Activated naive CD4-positive, alpha-beta T cell treated with anti-CD3 and anti-CD28 coated beads, Interleukin-2, amount 50 U/mL, for 16 hours (primary cell): ENCODE data around the gene PPP2R5C.

Source experiments
- DNase-seq: peaks from one replicate; pipeline ENCODE4 v3.0.0-alpha.2; 2020

PPP2R5C gene

DNA sequence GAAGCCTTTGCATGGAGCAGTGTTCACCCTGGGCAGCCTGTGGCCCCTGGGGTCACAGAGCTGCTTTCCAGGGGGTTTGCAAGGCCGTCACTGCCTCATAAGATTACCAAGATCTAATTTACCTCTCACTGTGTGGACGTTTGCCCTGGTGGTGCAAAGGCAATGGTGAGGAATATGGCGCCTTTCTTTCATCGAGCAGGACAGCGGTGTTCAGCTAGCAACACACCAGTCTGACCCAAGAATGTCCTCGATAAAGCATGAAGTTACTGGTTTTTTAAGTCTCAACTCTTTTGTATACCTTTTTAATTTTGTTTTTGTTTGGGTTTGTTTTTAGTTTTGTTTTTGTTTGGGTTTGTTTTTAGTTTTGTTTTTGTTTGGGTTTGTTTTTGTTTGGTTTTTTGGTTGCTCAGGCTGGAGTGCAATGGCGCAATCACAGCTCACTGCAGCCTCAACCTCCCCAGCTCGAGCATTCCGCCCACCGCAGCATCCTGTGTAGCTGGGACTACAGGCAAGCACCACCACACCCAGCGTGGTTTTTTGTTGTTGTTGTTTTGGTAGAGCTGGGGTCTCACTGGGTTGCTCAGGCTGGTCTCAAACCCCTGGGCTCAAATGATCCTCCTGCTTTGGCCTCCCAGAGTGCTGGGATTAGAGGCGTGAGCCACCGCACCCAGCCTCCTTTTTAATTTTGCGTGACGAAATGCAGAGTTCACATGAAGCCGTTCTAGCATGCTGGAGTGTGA, 57.9 kb downstream of the PPP2R5C start:
- DNase-seq, result peak; percentile 46

DNA sequence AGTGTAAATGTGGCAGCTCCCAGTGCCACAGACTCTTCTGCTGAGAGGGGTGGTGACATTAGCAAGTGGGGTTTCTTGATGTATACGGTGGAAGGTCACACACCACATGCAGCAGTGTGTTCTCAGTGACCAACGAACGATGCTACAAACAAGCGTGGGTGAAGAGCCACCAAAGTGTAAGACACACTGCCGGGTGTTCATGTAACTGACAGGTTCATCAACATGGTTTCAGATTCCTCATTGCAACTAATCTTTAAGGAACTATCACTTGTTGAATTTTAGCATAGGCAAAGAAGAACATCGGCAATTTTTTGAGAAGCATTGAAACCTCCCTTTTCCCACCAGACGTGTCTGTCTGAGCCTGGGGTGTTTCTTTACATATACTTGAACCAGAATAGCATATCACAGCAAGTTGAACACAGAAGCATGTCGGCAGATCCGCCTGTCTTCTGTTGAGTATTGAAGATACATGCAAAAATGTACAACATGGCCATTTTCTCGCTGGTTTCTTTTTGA, 58.8 kb downstream of the PPP2R5C start:
- no peak for DNase-seq

DNA sequence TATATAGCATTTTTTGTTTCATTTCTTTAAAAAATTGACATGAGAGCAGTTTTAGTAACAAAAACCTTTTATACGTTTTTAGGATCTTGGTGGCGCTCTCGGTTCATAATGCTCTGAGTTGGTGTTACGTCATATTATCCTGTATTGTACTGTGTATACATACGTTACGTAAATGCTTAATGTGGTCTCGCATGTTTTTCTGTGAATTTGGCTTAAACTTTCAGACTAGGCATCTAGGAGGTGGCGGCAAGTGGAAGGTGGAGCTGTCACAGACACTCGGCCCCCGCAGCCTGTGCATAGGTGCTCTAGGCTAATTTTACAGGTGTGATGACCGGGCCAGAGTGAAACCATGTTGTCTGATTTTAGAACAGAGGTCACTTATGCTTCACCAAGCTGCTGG, 60.0 kb downstream of the PPP2R5C start:
- peak; percentile 50 for DNase-seq

DNA sequence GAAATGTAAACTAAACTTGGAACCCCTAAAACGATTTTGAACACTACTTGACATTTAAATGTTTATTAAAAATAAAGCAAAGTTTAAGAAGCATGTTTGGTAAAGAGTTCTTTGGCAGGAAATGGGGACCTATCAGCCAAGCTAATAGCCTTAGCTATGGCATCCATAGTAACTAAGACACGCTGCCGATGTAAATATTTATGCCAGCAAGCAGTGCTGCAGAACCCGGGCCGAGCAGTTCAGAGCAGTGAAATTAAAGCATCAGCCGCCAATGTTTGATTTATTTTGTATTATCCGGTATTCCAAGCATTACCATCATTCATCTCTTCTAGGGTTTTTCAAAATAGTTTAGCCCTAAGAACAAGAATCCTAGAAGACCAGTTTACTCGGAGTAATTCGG, 61.6 kb downstream of the PPP2R5C start:
- no peak for DNase-seq

DNA sequence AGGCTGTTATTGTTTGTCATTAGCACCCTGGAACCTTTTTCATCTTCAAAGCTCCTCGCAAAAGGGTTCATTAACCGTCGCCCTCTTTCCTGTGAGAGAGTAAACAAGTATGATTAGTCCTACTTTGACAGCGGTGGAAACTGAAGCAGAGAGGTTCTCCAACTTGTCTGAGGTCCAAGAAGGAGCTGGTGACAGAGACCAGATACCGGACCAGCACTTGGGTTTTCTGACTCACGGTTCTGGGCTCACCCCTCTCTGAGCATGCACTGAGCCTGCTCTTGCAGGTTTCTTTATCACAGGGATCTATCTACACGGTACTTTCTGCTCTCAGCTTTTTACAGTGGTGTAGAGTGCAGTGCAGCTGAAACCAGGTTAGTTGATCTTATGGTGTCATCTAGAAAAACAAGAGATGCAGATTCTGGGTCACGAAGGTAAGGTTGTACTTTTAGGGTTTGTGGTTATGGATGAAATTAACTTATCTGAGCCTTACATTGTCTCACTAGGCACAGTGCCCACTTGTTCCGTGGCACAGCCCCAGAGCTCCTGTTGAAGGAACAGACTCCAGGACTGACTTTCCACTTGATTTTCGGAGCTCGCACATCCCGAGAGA, 62.1 kb downstream of the PPP2R5C start:
- DNase-seq, result peak; percentile 79

DNA sequence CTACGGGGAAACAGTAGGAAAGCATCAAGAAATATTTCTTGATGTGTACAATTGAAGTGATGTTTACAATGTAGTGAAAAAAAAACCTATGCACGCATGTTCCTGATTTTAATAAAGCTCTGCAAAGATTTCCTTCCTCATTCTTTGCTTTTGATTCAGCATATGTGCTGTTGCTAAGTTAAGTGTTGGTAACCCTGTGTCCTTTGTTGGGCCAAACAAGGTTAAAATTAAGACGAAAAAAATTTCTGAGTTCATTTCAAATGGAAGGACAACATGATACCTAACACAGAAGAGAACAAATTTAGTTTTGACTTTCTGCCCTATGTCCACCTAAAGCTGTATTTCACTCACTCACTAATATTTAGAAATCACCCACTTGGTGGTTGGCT, 62.8 kb downstream of the PPP2R5C start:
- no peak for DNase-seq

DNA sequence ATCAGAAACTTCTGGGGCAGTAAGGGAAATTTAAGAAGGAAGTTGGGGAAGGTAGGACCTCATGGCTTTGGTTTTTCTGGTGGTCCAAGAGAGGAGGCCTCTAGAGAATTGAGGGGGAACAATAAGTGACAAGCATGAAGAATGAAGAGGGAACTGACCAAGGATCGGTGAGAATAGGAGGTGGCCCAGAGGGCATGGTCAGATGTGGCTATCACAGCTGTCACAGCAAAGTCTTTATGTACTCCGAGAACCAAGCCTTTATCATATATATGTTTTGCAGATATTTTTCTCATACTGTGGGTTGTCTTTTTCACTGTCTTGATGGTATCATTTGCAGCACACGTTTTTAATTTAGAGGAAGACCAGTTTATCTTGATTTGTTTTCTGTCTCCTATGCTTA, 64.3 kb downstream of the PPP2R5C start:
- DNase-seq, result no peak

DNA sequence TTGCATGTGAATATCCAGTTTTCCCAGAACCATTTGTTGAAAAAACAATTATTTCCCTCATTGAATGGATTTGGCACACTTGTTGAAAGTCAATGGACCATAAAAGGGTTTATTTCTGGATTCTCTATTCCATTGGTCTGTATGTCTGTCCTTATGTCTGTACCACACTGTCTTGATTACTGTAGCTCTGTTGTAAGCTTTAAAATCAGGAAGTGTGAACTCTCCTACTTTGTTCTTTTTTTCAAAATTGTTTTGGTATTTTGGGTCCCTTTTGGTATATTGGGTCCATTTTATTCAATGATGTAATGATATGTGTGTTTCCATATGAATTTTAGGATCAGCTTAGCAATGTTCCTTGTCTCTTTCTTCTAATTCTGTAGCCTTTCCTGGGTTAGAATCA, 64.8 kb downstream of the PPP2R5C start:
- DNase-seq, result no peak

DNA sequence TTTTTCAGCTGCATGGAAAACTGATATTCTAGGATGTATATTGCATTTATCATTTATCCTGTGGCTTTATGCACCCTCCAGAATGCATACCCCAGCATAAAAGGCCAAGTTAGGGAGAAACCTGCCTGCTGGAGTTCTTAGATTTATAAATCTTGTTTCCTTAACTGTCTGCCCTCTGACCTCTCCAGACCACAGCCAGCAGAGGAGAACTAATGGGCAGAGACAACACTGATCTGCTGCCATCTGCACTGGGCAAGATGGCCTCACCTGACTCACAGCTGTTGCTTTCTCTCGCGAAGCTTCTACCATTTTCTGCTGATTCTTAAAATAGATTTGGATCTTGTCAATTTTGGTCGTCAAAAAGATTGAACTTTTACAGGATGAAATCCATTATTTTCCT, 65.8 kb downstream of the PPP2R5C start:
- DNase-seq, result no peak

DNA sequence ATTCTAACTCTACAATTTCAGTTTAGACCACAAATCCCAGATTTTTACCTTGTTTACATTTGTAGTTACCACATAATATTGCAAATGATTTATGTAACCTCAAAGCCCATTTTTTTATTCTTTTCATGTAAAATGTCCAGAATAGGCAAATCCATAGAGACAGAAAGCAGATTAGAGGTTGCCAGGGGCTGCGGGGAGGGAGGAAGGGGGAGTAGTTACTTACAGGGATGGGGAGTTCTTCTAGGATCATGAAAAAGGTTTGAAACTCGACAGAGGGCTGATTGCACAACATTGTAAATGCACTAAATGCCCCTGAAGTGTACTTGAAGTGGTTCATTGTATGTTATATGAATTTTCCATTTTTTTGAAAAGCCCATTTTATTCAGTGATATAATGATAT, 66.5 kb downstream of the PPP2R5C start:
- DNase-seq, result no peak

DNA sequence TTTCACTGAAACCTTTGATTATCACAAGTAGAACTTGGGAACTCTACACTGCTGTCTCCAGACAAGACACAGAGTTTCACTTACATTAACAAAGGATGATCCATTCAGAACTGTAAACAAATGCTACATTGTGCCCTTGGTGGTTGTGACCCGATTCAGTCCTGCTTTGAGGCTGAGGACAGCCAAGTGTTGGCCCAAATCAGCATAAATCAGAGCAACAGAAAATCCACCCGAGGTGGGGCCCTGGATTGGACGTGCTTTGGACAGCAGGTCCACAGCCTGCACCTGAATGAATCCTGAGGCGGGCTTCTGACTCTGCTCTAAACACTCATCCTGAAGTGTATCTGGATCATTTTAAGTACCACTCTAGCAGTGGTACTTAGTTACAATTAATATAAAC, 68.8 kb downstream of the PPP2R5C start:
- no peak for DNase-seq

DNA sequence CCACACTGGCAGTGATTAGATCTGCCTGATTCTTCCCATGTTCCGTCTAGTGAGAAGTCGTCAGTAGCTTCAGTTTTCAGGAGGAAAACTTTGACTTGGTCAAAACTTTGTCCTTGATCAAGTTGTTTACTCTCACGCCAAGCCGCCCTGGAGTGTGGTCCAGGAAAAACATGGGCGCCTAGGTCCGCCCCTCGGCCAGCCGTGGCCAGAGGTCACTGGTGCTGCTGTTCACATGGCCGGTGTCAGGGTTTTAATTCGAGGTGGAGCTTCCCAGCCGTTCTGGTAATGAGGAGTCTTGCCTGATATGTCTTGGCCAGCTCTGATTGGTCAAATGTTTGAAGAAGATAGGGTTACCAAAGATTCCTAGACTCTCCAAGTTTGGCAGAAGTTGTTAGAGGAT, 71.5 kb downstream of the PPP2R5C start:
- no peak for DNase-seq

DNA sequence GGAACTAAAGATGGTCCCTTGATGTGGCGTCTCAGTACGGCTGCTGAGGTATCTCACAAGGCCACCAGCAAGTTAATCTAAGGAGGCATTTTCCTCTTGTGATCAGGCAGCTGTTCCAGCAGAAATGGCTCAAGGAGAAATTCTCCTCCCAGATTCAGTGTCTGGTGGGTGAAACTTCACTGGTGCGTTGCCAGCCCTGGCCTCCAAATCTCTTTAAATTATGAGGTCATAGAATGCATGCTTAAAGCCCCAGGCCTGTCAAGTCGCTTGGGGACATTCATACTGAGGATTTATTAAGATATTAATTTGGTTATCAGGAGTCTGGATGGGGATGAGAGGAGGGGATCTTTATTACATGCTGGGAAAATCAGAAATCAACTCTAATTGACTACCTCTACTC, 72.9 kb downstream of the PPP2R5C start:
- no peak for DNase-seq

DNA sequence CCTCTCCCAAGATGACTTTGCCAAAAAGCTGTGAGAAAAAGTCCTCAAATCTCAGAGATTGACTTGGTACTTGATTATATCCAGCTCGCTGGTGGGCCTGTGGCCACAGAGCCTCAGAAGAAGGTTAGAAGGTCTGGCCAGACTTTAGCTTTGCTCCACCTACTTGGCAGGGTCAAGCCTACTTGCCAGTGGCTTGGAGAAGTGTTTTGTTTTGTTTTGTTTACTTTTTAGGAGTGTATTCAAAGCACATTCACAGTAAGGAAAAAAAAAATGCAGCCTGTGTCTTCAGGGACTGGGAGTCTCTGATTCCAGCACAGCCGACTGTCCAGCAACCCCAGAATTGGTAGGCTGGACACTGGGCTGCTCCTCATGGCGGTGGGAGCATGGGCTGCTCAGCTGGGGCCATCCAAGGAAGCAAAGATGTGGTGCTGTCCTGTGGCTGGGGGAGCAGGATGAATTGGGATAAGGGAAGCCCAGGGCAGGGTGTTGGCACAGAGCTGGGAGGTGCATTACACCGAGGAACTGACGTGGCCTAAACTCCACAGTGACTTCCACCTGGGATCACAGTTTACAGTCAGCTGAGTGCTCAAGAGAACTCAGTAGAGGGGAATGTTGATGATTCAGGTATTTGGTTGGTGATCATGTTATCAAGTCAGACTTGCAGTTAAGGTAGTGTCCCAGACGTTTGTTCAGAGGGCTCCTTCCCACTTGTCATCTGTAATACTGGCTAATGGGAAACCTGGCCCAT, 73.5 kb downstream of the PPP2R5C start:
- no peak for DNase-seq

DNA sequence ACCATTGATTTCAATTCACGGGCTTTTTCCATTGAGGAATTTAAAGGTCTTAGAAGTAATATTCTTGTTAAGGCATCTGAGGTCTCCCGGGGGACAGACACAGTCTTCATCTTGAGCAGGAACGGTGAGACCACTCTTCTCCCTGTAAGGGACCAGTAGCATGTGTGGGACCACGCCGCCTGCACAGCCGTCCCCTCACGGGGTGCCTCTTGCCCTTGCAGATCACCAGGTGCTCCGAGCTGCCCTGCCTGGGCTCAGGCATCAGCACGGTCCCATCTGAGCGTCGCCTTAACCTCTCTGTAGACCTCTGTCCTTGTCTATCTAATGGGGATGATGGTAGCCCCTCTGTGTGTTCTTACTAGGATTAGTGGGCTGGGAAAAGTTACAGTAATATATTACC, 74.1 kb downstream of the PPP2R5C start:
- DNase-seq, result no peak

DNA sequence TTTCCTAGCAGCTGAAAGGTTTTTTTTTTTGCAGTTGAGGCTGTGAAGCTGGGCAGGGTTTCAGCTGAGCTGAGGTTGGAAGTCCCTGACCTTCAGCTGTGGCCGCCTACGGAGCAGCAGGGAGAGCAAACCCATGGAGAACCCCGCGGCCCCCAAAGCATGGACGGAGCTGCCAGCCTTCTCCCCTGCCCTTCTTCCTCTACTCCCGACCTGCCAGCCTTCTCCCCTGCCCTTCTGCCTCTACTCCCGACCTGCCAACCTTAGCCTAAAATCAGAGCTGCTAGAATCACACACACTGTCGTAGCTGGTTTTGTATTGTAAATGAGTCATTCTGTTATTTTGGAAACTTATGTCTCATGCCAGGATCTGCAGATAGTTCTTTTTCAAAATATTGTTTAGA, 74.6 kb downstream of the PPP2R5C start:
- no peak for DNase-seq

DNA sequence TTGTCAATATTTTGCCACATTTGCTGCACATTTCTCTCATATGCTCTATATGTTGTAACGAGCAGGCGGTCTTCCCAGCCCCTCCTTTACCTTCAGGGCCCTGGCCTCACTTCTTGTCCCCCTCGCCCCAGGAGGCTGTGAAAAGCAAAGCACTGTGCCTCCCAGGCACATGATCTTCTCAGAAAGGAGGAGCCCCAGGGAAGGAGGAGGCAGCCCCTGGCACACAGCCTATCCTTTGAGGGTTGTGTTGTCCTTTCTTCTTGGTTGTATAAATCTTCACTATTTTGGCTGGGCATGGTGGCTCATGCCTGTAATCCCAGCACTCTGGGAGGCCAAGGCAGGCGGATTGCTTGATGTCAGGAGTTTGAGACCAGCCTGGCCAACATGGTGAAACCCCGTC, 77.0 kb downstream of the PPP2R5C start:
- no peak for DNase-seq

DNA sequence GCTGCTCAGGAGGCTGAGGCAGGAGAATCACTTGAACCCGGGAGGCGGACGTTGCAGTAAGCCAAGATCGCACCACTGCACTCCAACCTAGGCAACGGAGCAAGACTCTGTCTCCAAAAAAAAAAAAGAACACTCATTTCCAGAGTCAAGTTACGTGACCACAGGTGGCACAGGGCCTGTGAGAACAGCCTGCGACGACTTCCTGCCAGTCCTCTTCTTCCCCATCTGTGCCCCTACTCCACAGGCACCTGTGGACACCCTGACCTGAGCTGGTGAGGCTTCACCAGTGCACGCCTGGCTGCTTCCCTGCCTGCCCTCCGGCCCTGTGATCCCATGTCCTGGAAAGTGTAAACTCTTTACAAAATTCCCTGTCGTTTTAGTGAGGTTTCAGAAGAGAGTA, 77.7 kb downstream of the PPP2R5C start:
- peak; percentile 40 for DNase-seq

DNA sequence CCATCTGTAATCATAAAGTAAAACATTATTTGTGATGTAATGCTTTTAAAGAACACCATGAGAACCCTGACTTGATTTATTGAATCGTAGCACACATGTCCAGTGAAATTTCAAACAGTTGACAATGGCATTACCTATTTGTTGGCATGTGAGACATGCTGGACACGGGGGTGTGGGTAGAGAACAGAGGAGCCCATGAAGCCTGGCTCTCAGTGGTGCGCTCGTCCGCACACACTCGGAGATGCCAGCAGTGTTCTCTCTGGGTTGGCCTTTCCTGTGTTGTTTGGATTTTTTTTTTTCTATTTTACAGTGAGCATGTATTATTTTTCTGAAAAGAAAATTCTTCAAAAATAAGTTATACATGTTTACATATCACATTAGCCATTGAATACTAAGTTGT, 78.2 kb downstream of the PPP2R5C start:
- DNase-seq, result no peak

DNA sequence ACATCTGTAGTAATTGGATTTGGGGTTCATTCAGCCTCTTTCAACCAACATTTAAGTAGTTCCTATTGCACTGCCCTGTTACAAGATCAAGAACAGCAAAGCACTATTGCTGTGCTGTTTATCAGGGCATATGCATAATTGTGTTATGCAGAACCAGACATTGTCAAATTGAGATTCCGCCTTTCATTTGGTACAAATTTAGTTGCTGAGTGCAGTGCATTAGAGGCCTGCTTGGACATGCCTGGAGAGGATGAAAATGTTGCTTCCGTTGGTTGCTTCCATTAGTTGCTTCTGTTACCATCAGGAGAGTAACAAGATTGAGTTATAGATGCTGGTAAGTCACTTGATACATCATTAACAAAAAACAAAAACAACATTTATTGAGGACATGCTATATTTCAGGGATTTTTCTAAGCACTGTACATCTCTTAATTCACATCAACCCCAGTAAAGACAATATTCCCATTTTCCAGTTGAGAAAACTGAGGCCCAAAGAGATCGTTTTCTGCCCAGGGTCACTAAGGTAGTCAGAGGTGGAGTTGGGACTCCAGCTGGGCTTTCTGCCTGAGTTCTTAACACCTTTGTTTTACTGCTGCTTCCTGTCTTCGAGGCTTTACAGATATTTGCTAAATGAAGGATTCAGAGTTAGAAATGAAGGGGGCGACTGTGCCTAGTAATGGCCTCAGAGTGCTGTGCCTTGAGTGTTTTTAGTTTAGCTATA, 79.3 kb downstream of the PPP2R5C start:
- DNase-seq, result no peak

DNA sequence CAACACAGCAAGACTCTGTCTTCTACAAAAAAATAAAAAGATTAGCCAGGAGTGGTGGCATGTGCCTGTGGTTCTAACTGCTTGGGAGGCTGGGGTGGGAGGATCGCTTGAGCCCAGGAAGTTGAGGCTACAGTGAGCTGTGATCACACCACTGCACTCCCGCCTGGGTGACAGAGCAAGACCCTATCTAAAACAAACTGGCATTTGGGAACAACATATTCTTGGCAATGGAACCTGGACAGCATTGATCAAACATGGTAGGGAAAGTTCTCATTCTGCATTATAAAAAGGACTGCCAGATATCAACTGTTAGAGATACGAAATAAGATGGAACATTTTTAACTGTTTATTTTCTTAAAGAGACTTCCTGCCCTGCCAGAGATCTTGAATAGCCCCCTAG, 81.5 kb downstream of the PPP2R5C start:
- no peak for DNase-seq

DNA sequence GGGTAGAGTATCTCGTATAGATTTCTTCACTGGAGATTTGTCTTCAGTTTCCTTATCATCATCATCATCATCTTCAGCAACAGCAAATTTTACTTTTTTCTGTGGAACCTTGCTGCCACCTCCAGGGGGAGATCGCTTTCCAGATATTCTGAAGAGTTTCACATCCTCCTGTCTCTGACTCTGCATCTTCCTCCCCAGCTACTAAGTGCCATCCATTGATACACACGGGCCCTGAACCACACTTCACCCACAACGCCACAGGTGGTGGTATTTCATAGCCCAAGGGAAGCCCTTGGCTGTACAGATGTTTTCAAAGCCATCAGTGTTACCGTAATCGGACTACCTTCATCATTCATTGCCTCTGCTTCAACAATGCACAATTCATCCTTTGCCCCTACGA, 82.2 kb downstream of the PPP2R5C start:
- peak; percentile 52 for DNase-seq

DNA sequence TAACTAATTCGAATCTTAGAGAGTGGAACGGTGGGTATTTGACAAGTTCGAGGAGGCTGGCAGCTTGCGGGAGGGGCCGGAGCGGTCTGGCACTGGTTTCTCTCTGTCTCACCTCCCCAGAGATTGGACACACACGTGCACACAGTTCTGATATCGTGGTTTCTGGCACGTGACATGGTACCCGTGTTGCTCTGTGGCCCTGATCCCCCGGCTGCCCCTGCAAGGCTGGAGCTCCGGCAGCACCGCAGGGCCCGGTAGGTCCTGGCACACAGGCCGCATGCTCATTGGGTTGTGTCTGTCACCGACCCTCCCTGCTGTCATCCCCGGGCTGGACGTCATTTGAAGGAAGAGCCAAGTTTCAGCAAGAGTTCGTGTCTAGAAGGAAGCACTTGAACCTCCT, 82.7 kb downstream of the PPP2R5C start:
- no peak for DNase-seq
